NCI-H1417 (cell line): ENCODE measurements around the gene SLX4IP.
"Not testable (repeated sequence)": the region's sequence is repeated elsewhere in the genome, so short reads cannot be mapped to it uniquely, and the experiment has no call there.

Experiments
- DNase-seq, 3 experiments: peaks; one replicate each; lab custom pipeline; 2025; lab: John Stamatoyannopoulos, UW

SLX4IP gene

GRCh38 chr20:10434832-10435812, at the start of gene SLX4IP:
Gene SLX4IP, plus strand, starts transcription at chr20:10435305. Its CDS starts 22,900 bp downstream, at chr20:10458205.
- peak; percentile 98 to 100 (median 99) for DNase-seq

- DNase-seq, result no peak
Measured at GRCh38 chr20:10385850-10386544, 49.1 kb upstream of the SLX4IP start.

- DNase-seq, result no peak
Measured at GRCh38 chr20:10387686-10388085, 47.4 kb upstream of the SLX4IP start.

GRCh38 chr20:10388597-10388996, 46.5 kb upstream of the SLX4IP start:
- no peak for DNase-seq

GRCh38 chr20:10390709-10391108, 44.4 kb upstream of the SLX4IP start:
- no peak for DNase-seq

- DNase-seq, result not testable (repeated sequence)
Measured at GRCh38 chr20:10394752-10395151, 40.4 kb upstream of the SLX4IP start.

- DNase-seq, result no peak
Measured at GRCh38 chr20:10398834-10399369, 36.2 kb upstream of the SLX4IP start.

- no peak for DNase-seq
Measured at GRCh38 chr20:10402938-10403608, 32.0 kb upstream of the SLX4IP start.

GRCh38 chr20:10404023-10404628, 31.0 kb upstream of the SLX4IP start:
- peak in 1 of 3 experiments; percentile 18 for DNase-seq

- no peak for DNase-seq
Measured at GRCh38 chr20:10404959-10405530, 30.1 kb upstream of the SLX4IP start.

- DNase-seq, result no peak
Measured at GRCh38 chr20:10408108-10408813, 26.8 kb upstream of the SLX4IP start.

- no peak for DNase-seq
Measured at GRCh38 chr20:10411673-10412072, 23.4 kb upstream of the SLX4IP start.

GRCh38 chr20:10412591-10413408, 22.3 kb upstream of the SLX4IP start:
- peak in 1 of 3 experiments; percentile 34 for DNase-seq

GRCh38 chr20:10415013-10415650, 20.0 kb upstream of the SLX4IP start:
- DNase-seq, result peak in 1 of 3 experiments; percentile 41

GRCh38 chr20:10417218-10417617, 17.9 kb upstream of the SLX4IP start:
- not testable (repeated sequence) for DNase-seq

- DNase-seq, result peak in 1 of 3 experiments; percentile 31
Measured at GRCh38 chr20:10419550-10420133, 15.5 kb upstream of the SLX4IP start.

- peak in 1 of 3 experiments; percentile 27 for DNase-seq
Measured at GRCh38 chr20:10423735-10424134, 11.4 kb upstream of the SLX4IP start.

- peak; percentile 26 to 82 (median 63) for DNase-seq
Measured at GRCh38 chr20:10427060-10427692, 7.9 kb upstream of the SLX4IP start.
